Cardiac atrium fibroblast (primary cell): ENCODE results near the gene RTKN2. TPM values are rescaled to one million over a fixed set of nuclear protein-coding genes. Genes with fewer than 3 reads are reported as not detected.

Source experiments
- total RNA-seq: library from RNA; depleted of rRNA; stranded (reverse); fragments of >200 nt; gene quantifications from 2 replicates; pipeline ENCODE4 v1.2.3, GENCODE V29; 2015

RTKN2 gene, protein sequence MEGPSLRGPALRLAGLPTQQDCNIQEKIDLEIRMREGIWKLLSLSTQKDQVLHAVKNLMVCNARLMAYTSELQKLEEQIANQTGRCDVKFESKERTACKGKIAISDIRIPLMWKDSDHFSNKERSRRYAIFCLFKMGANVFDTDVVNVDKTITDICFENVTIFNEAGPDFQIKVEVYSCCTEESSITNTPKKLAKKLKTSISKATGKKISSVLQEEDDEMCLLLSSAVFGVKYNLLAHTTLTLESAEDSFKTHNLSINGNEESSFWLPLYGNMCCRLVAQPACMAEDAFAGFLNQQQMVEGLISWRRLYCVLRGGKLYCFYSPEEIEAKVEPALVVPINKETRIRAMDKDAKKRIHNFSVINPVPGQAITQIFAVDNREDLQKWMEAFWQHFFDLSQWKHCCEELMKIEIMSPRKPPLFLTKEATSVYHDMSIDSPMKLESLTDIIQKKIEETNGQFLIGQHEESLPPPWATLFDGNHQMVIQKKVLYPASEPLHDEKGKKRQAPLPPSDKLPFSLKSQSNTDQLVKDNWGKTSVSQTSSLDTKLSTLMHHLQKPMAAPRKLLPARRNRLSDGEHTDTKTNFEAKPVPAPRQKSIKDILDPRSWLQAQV
- total RNA-seq = 0.16 and 0.18 TPM in 2 replicates

DNA sequence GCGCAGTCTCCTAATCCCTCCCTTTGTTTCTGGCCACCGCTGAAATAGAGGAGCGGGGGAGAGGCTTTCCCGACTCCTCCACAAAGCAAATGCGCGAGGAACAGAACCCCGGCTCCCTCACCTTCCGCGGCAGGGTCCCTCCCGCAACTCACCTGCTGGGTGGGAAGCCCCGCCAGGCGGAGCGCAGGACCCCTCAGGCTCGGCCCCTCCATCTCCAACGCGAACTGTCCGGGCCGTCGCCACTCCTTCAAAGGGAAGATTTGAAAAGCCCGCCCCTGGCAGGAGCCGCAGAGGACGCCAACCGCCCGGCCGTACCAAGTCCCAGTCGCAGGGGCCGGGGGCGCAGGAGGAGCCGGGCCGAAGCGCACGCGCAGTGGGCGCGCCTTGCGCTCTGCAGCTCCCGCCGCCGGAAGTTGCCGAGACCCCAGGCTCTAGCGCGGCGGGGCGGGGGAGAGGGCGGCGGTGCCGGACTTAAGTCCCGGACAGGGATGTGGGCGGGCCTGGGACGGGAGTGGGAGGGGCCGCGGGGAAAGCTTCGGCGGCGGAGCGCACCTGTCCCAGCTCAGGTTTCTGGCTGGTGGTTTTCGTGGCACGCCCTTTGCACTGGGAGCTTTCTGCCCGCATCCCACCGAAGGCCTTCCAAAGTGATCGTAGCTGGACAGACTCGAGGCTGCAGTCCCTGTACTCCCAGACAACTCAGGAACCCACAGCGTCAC, at the start of gene RTKN2:
Gene RTKN2 (minus strand): TSS at position 446 of the 716 bp plus-strand sequence. CDS start 234 bp downstream, at position 212.

Other genes starting within 250 kb of the RTKN2 start
- gene ZNF365, start 105.5 kb upstream of the RTKN2 start, total RNA-seq = 0.16 and 0.36 TPM in 2 replicates